Measurements from ENCODE around the gene C1orf174.

Gene C1orf174

GRCh38 chr1:3896396-3897000 is 3.6 kb downstream of the C1orf174 start:
- DNase-seq (ENCODE audit: low spot score) = no peak
- no peak for FAIRE-seq

- DNase-seq (ENCODE audit: low spot score) = no peak
- FAIRE-seq = no peak
Measured at GRCh38 chr1:3895951-3896325, 4.1 kb downstream of the C1orf174 start.

- FAIRE-seq (no peak), DNase-seq (ENCODE audit: low spot score) (no peak)
Measured at GRCh38 chr1:3895279-3895950, 4.7 kb downstream of the C1orf174 start.

DNA sequence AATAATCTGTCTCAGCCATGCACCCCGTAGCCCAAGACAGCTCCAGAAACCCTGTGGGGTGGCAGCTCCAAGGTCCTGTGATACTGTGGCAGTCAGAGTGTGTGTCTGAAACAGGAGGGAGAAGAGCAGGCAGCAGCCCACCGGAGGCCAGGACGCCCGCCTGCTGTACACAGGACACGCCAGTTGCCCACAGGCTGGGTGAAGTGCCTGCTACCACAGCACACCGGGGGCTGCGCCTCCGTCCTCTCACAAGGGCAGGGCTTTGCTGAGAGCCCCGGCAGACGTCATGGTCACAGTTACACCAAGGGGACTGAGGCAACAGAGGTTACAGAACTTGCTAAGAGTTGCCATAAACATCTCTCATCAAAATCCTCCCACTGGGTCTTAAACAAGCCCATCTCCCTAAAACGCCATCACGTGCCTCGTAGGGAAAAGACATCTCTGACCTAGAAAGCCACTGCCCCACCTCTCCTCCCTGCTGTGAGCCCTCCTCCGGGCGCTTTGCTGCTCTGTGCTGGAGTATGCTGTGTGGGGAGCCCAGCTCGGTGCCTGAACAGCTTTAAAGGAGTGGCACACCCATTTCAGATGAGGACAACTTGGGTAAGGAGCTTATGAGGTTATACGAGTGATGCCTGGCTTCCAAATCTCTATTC is 5.3 kb downstream of the C1orf174 start:
- no peak for DNase-seq (ENCODE audit: low spot score)
- no peak for FAIRE-seq

DNA sequence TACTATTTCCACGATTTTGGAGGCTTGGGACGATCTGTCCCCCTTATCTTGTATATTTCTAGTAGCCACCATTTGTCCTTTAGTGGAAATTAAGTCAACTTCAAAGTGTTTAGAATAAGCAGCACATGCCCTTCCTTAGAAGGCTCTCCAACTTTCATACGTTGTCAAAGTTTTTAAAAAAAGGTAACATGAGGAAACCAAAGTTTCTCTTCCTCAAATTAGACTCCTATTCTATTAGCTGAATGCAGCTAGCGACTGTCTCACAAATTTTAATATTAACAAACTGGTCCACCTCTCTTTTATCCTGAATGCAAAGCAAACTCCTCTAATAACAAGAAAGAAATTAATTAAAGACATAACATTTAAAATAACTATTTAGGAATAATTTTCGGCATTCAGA is 6.9 kb downstream of the C1orf174 start:
- no peak for DNase-seq (ENCODE audit: low spot score)
- no peak for FAIRE-seq

DNA sequence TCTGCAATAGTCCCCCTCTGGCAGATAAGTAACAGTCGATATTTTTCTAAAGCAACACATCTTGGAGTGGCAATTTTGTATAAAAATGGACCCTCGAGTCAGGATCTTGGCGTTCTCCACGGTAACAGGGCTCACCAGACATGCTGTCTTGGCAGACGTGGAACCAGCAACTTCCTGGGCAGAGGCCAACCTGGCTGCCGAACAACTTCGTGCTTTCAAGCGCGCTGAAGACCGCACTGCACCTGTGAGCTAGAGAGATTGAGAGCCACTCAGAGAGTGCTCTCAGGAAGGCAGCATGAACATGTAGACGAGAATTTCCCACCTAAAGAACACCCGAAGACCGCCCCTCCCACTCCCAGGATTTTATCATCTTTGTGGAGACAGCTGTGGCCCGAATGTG is 7.3 kb downstream of the C1orf174 start:
- FAIRE-seq = no peak
- DNase-seq (ENCODE audit: low spot score) = no peak

- no peak for DNase-seq (ENCODE audit: low spot score)
- FAIRE-seq = no peak
Measured at GRCh38 chr1:3891329-3891865, 8.7 kb downstream of the C1orf174 start.

DNA sequence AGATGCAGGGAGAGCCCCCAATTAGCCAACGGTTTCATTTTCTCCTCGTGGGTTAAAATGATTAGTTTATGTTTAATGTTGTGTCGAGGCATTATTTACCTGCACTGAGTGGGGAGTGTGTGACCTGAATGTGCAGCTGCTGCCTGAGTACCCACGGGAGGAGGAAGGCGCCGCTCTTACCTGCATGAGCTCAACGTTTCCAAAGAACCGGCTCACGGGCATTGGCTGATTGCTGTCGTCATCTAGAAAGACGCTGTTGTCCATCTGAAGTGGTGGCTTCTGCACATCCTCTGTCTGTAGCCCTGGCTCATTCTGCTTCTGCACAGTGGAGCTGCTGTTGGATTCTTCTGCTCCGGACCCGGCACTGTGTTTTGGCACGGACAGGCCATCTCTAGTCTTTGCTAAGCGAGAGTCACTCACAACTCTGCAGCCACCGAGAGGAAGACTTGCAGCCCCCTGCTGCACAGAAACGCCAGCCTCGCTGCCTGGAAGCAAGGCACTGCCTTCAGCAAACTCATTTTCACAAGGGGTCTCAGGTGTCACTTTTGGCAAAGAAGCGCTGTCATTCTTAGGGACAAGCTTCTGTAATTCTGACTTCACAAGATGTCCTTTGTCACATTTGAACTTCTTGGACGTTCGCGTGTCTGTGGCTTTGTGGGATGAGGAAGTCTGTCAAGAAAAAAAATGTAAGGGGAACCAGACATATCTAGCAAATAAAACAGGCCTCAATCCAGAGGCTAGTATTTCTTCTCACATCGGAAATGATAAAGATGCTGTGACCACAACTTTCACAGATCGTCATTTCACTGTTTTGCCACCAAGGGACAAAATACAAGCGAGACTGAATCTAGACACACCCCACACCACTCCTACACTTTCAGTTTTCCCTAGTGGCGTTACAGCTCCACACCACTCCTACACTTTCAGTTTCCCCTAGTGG is 9.4 kb downstream of the C1orf174 start:
- DNase-seq (ENCODE audit: low spot score) (no peak), FAIRE-seq (no peak)

DNA sequence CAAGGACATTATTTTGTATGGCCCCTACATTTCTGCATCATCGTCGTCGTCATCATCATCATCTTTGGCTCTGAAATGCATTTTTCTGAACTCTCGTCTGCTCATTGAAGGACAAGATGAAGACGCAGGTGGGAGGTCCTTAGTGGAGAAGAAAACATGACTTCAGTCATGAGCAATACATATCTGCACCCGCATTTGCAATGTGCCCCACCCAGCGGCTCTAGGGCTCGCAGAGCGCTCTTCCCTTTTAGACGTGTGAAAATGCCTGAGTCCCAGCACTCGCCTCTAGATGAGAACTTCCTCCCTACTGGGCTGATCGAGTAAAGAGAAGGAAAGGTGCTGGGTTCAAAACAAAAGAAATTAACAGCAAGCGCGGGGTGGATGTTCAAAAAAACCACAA is 10.1 kb downstream of the C1orf174 start:
- no peak for FAIRE-seq
- DNase-seq (ENCODE audit: low spot score) = no peak

GRCh38 chr1:3888301-3888700 is 11.8 kb downstream of the C1orf174 start:
- DNase-seq (ENCODE audit: low spot score) (no peak), FAIRE-seq (no peak)

GRCh38 chr1:3886691-3887090 is 13.4 kb downstream of the C1orf174 start:
- FAIRE-seq (no peak), DNase-seq (ENCODE audit: low spot score) (no peak)

- FAIRE-seq = no peak
- no peak for DNase-seq (ENCODE audit: low spot score)
Measured at GRCh38 chr1:3886106-3886670, 13.9 kb downstream of the C1orf174 start.

DNA sequence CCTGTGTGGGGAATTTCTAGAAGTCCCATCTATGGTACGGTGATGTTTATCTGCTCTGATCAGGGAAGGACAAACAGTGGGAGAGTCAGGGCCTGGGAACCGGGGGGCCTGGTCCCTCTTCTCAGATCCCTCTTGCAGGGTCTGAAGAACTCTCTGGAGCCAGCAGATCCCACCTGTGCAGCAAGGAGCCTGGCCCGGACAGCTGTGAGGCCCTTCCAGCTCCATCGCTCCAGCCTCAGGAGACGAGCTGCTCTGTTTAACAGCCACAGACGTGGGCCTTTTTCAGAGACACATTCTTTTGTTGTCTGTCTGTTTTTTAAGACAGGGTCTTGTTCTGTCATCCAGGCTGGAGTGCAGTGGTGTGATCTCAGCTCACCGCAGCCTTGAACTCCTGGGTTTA is 14.5 kb downstream of the C1orf174 start:
- FAIRE-seq = no peak
- DNase-seq (ENCODE audit: low spot score) = no peak

- no peak for DNase-seq (ENCODE audit: low spot score)
Measured at GRCh38 chr1:3884966-3885365, 15.1 kb downstream of the C1orf174 start.

GRCh38 chr1:3883194-3883925 is 16.7 kb downstream of the C1orf174 start:
- FAIRE-seq (no peak), DNase-seq (ENCODE audit: low spot score) (no peak)

More at GRCh38 chr1:3884966-3885365, 15.1 kb downstream of the C1orf174 start:
- FAIRE-seq = no peak

DNA sequence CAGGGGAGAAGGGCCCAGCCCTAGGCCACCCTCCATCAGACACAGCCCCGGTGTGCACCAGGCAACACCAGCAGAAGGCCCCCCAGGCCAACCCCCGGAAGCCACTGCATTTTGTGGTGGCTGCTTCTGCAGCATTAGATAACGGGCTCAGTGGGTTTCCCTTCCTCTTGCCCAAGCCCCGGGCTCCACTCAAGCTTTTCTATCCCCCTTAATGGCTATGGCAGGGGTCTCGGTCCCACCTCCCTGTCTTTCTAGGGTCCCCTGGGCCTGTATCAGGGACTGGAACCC is 18.9 kb downstream of the C1orf174 start:
- DNase-seq (ENCODE audit: low spot score) = no peak
- FAIRE-seq = no peak

DNA sequence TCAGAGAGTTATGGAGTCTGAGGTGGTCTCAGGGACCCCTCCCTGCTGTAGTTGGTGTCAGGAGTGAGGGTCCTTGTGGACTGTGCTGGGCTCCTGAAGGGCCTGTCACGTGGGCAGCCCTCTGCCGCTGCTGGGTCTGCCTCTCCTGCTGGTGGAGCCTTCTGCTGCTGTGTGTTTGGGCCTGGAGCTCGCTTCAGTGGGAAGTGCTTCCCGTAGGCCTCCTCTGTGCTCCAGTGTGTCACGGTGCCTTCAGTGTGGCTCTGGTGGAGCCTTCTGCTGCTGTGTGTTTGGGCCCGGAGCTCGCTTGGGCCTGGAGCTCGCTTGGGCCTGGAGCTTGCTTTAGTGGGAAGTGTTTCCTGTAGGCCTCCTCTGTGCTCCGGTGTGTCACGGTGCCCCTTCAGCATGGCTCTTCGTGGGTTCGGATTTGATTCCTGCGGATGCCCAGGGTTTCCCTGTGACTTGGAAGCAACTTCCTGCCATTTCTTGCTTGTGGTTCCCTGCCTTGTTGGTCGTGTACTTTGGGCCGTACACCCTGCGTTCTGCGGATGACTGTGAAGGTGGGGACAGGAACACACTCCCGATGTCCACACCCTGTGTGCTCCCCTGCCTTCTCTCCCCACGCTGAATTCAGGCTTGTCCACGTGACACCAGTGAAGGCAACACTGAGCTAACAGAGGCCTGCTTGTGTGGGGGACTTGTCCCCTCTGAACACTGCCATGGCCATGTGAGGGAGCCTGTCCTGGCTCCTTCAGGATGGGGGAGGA is 19.5 kb downstream of the C1orf174 start:
- FAIRE-seq (no peak), DNase-seq (ENCODE audit: low spot score) (no peak)

GRCh38 chr1:3879787-3880428 is 20.2 kb downstream of the C1orf174 start:
- FAIRE-seq (no peak), DNase-seq (ENCODE audit: low spot score) (no peak)

DNA sequence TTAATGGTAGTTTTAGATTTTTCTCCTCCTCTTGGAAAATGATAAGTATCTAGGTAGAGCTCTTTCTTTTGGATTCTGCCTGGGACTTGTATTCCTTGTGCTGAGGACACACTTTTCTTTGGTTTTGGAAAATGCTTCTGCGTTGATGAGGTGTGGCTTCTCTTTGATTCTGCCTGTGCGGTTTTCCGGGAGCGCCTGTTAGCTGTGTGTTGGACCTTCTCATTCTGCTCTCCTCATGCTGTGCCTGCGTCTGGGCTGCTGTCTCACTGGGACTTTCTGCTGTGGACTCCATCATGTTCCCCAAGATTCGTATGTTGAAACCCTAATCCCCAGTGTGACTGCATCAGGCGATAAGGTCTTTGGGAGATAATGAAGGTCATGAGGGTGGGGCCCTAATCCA is 21.0 kb downstream of the C1orf174 start:
- no peak for FAIRE-seq

DNA sequence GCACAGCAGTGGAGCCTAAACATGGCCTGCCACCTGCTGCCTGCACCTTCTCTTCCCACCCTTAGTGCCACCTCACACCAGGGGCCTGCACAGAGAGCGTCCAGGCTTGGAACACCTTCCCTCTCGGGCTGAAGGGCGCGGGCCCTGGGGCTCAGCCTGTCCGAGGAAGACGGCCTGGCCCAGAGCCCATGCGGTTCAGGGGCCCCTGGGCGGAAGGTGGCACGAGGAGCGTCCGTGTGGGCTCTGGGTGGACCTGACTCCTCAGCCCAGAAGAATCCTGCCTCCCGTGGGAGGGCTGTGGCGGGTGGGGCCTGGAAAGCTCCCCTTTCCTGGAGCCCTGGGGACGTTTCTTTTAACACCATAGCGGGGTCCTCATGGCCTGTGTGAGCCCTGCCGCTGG is 23.4 kb downstream of the C1orf174 start:
- no peak for DNase-seq (ENCODE audit: low spot score)
- no peak for FAIRE-seq

More for the DNA sequence above, 21.0 kb downstream of the C1orf174 start:
- no peak for DNase-seq (ENCODE audit: low spot score)

Data from RCC 7860 (cell line).